ENCODE measurements around the gene ANKRD6. TPM values are rescaled to one million over a fixed set of nuclear protein-coding genes. Genes with fewer than 3 reads are reported as not detected.

The ANKRD6 gene
- total RNA-seq, 1 experiment from 2014 or later: 2.4 TPM

- BruUV-seq (replicated peaks): no TSS peak
- no peaks in the 10 kb centered on the region; the same call in 1 of the 2 replicates for H3K27me3 ChIP-seq (ENCODE audit: control insufficient read depth, insufficient read depth, low read length)
- H3K36me3 ChIP-seq (ENCODE audit: control insufficient read depth, insufficient read depth, low read length): no peaks in the 10 kb centered on the region
- CTCF ChIA-PET: no interaction called here
- POLR2A ChIA-PET: interaction anchor here (0.6 kb wide), 1 partner anchor 65 kb away, joined by 6 read pairs; no protein-coding TSS in a partner anchor
- H3K9me3 ChIP-seq (ENCODE audit: control insufficient read depth, insufficient read depth, low read depth, low read length): no peaks in the 10 kb centered on the region
- no peak overlapping the region for H3K4me3 ChIP-seq (ENCODE audit: low read depth in 2 of 2, low read length in 2 of 2)
- ATAC-seq (no peak), DNase-seq (ENCODE audit: low read depth, low spot score) (no peak)
- intact Hi-C loops (cut with micrococcal nuclease; ENCODE audit: unreplicated experiment): no loop called here
- no peaks in the 10 kb centered on the region for H3K4me1 ChIP-seq (ENCODE audit: control insufficient read depth, insufficient read depth, low read length)
- in situ Hi-C loops (cut with HindIII; ENCODE audit: low pct_unique_long_range_greater_than_20kb, low sequenced_read_pairs): no loop called here
- no peak overlapping the region for H3K27ac ChIP-seq (ENCODE audit: low read length)
- TF ChIP-seq POLR2AphosphoS5 (IDR thresholded peaks at IDR 0.05; ENCODE audit: low read depth, low read length) (no peak), CTCF (IDR thresholded peaks at IDR 0.05) (no peak), REST (IDR thresholded peaks at IDR 0.05; ENCODE audit: insufficient read depth in 1 of 2, low read depth in 2 of 2, low read length in 1 of 2) (no peak), SIN3A (IDR thresholded peaks at IDR 0.05; ENCODE audit: borderline replicate concordance, insufficient read depth, low read depth, low read length) (no peak), TCF7L2 (IDR thresholded peaks at IDR 0.05; ENCODE audit: low read depth, low read length) (no peak)
Measured at GRCh38 chr6:89462503-89462902, 29.6 kb downstream of the ANKRD6 start.

GRCh38 chr6:89464295-89464694 lies 31.3 kb downstream of the ANKRD6 start:
- DNase-seq (ENCODE audit: low read depth, low spot score): no peak
- H3K9me3 ChIP-seq (ENCODE audit: control insufficient read depth, insufficient read depth, low read depth, low read length): no peaks in the 10 kb centered on the region
- in situ Hi-C loops (cut with HindIII; ENCODE audit: low pct_unique_long_range_greater_than_20kb, low sequenced_read_pairs): no loop called here
- intact Hi-C loops (cut with micrococcal nuclease; ENCODE audit: unreplicated experiment): no loop called here
- BruUV-seq (replicated peaks): no TSS peak
- no peaks in the 10 kb centered on the region for H3K36me3 ChIP-seq (ENCODE audit: control insufficient read depth, insufficient read depth, low read length)
- no peak overlapping the region for H3K27ac ChIP-seq (ENCODE audit: low read length)
- TF ChIP-seq SIN3A (IDR thresholded peaks at IDR 0.05; ENCODE audit: borderline replicate concordance, insufficient read depth, low read depth, low read length) (no peak), TCF7L2 (IDR thresholded peaks at IDR 0.05; ENCODE audit: low read depth, low read length) (no peak), CTCF (IDR thresholded peaks at IDR 0.05) (no peak), POLR2AphosphoS5 (IDR thresholded peaks at IDR 0.05; ENCODE audit: low read depth, low read length) (no peak), REST (IDR thresholded peaks at IDR 0.05; ENCODE audit: insufficient read depth in 1 of 2, low read depth in 2 of 2, low read length in 1 of 2) (no peak)
- no peaks in the 10 kb centered on the region for H3K4me1 ChIP-seq (ENCODE audit: control insufficient read depth, insufficient read depth, low read length)
- ATAC-seq: no peak
- no peaks in the 10 kb centered on the region; the same call in 1 of the 2 replicates for H3K27me3 ChIP-seq (ENCODE audit: control insufficient read depth, insufficient read depth, low read length)
- ChIA-PET CTCF (no interaction called here), POLR2A (no interaction called here)
- H3K4me3 ChIP-seq (ENCODE audit: low read depth in 2 of 2, low read length in 2 of 2): no peak overlapping the region
